ENCODE data around the gene DLX3.

Gene DLX3

GRCh38 chr17:50035945-50036344, 40.9 kb upstream of the DLX3 start:
- TF ChIP-seq, protein P1, sequence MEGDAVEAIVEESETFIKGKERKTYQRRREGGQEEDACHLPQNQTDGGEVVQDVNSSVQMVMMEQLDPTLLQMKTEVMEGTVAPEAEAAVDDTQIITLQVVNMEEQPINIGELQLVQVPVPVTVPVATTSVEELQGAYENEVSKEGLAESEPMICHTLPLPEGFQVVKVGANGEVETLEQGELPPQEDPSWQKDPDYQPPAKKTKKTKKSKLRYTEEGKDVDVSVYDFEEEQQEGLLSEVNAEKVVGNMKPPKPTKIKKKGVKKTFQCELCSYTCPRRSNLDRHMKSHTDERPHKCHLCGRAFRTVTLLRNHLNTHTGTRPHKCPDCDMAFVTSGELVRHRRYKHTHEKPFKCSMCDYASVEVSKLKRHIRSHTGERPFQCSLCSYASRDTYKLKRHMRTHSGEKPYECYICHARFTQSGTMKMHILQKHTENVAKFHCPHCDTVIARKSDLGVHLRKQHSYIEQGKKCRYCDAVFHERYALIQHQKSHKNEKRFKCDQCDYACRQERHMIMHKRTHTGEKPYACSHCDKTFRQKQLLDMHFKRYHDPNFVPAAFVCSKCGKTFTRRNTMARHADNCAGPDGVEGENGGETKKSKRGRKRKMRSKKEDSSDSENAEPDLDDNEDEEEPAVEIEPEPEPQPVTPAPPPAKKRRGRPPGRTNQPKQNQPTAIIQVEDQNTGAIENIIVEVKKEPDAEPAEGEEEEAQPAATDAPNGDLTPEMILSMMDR (IDR thresholded peaks at IDR 0.05), result no peak

DNA sequence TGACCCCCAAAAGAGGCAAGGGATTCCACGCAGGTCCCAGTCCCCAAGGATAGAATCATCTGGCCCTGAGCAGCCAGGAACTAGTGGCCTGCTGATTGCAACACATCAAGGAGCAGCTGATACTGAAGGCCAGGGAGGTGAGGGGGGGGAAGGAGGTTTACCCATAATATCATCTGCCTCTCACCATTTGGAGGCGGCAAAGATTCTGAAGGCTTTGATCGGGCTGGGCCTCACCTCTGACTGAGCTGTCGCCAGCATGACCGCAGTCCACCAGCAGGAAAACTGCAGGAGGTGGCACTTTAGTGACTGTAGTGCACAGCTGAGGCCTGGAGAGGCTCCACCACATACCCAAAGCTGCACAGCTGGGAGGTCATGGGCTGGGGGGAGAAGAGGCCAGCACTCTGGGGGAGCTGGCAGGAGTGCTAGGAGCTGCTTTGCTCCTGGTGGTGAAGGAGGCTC, 40.4 kb upstream of the DLX3 start:
- TF ChIP-seq, protein P1 (IDR thresholded peaks at IDR 0.05), result no peak

GRCh38 chr17:50034498-50035364, 39.7 kb upstream of the DLX3 start:
- TF ChIP-seq, protein P1 (IDR thresholded peaks at IDR 0.05), result no peak

DNA sequence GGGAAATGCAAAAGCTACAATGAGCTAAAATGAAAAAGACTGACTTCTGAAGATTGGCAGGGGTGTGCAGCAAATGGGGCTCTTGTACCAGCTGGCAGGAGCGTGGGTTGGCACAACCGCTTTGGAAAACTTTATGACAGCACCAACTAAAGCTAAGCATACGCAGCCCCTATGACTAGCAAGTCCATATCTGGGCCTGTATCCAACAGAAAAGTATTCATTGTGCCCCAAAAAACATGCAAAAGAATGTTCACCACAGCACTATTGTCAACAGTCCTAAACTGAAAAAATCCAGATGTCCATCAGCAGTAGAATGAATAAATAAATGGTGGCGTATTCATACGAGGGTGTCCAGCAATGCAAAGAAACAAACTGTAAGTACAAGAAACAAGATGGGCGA, 38.3 kb upstream of the DLX3 start:
- TF ChIP-seq, protein P1 (IDR thresholded peaks at IDR 0.05), result no peak

DNA sequence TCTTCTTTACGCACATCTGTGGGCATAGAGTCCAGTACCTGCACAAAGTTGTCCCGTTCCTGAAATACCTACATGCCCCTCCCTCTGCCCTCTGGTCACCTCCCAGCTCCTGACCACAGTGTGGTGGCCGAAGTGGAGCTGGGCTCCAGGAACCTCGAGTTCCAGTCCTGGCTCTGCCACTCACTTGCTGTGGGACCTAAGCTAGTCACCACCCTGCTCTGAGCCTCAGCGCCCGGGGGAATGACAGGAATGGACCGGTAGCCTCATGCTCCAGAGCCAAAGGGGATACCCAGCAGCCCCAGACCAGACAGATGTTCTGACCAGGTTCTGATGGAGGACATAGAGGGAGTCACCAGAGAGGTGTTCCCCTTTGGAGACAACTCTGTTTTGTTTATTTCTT, 34.2 kb upstream of the DLX3 start:
- TF ChIP-seq, protein P1 (IDR thresholded peaks at IDR 0.05), result no peak

GRCh38 chr17:50028736-50029120, 33.7 kb upstream of the DLX3 start:
- TF ChIP-seq, protein P1 (IDR thresholded peaks at IDR 0.05), result no peak

DNA sequence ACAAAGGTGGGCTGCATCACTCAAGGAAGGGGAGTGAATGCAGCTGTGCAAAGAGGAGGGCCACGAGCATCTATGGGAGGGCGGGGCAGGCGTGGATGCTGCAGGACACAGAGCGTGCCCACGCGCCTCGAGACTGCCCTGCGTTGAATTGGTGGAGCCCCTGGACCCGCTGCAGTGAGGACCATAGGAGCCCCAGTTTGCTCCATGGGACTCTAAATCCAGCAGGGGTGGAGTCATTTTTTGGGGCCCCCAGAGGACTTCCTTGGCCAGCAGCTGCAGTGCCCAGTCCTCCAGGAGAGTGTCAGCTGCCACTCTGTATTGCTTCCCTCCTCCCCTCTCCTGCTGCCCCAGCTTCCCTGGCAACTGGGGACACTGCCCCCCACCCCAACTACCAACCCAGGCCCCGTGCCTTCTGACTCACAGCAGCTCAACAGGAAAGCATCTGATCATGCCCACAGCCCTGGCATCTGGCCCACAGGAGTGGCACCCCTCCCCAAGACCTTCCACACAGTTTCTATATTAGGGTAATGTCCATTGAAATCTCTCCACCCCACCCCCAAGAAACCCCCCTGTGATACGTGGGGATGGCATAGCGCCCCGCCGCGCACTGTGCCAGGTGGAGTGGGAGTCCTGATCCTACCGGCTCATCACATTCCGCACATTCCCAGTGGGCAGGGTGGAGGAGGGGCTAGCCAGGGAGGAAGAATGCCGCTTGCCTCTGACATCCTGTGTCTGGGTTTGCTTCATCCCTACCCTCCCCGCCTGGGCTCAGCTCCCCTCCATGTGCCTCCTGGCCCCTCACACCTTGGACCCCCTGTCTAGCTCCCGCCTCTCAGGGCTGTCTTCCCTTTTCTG, 33.1 kb upstream of the DLX3 start:
- TF ChIP-seq, protein P1 (IDR thresholded peaks at IDR 0.05), result no peak

All from LNCAP (cell line).